ENCODE results near the gene ELAVL2.

ELAVL2 gene

GRCh38 chr9:23821375-23822181 is 4.5 kb downstream of the ELAVL2 start:
- peak; percentile 43 for DNase-seq

DNA sequence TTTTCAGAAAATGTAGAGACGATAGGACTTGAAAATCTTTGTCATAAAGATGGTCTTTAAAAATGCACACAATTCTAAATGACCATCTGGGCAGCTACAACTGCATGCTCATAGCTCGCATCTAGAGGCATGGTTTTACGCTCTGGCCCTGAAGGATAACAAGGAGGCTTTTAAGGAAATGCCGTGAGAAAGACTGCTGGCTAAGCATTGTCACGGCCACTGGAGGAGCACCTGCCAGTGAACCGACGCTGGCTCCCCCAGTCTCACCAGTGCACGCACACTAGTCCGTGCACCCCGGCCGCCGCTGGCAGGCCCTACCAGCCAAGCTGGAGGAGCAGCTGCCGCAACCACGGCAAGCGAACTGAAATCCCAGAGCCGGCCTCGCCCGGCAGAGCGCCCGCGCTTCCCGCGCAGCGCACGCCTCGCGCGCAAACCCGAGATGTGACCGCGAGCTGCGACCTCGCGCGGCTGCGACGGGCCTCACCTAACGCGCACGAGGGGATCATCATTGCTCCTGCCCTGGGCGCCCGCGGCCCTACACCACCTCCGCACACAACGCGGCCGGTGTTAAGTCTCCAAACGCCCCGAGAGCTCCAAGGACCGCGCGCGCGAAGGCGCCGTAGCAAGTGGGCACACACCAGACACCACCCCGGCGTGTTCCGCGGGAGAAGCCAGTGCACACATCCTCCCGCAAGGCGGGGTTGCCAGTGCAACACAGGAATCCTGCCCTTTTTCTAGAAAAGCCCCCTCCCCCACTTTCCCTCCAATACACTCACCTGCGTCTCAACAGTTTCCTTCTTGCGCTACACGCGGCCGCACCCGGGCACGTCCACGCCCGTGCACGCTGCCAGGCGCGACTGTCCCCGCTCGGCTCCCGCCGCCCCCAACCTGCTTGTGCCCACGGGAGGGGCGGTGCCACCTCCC is 5.3 kb downstream of the ELAVL2 start:
- DNase-seq: no peak

DNA sequence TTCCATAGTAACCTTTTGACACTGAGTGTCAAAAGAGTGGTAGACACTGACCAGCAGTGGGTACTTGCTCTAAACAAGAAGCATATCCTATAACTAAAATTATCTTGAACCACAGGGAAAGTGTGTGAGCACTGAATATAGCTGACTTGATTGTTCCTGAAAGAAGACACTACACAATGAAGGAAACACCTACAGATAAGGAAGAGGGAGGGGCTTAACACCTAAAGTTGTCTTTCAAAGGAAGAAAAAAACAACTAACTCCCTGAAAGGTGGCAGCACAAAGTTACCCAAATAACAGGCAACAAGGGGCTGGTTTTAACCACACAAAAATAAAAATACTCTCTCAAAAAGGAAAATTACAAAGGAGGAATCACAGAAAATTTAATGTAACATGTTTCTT is 6.6 kb downstream of the ELAVL2 start:
- no peak for DNase-seq

GRCh38 chr9:23814243-23814642 is 11.8 kb downstream of the ELAVL2 start:
- DNase-seq: no peak

GRCh38 chr9:23812673-23813072 is 13.4 kb downstream of the ELAVL2 start:
- no peak for DNase-seq

GRCh38 chr9:23811633-23812032 is 14.4 kb downstream of the ELAVL2 start:
- DNase-seq: no peak

- DNase-seq: no peak
Observed at GRCh38 chr9:23803216-23803615, 22.8 kb downstream of the ELAVL2 start.

DNA sequence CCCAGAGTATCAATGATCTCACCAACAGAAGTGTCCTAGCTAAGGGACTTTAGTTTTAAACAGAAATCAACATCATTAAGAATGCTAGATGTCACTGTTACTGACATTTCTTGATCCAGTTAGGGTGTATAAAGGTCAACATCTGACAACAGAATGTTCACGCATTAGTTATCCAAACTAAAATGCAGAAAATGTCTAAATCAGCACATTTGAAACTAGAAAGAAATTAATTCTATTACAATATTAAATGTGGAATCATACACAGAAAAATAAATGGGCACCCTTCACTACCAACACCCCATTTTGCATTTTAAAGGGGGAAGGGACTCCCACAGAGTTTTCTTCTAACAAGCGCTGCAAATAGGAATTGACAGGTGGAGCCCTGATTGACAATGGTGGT is 24.5 kb downstream of the ELAVL2 start:
- no peak for DNase-seq

DNA sequence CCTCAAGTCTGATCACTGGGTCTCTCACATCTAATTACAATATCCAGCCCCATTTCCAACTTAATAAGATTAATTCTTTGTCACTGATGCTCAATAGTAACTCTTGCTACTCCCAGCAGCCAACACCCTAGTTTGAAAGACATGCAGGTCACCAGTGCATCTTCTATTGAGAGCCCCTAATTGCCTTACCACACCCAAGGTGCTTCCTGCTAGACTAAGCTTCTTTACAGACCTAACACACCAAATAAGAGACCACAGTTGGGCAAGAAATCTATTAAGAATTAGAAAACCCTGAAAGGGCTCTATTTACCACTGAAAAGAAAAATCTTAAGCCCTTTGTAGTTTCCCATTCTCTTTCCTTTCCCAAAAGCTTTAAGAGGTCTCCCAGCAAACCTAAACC is 26.5 kb downstream of the ELAVL2 start:
- DNase-seq: no peak

DNA sequence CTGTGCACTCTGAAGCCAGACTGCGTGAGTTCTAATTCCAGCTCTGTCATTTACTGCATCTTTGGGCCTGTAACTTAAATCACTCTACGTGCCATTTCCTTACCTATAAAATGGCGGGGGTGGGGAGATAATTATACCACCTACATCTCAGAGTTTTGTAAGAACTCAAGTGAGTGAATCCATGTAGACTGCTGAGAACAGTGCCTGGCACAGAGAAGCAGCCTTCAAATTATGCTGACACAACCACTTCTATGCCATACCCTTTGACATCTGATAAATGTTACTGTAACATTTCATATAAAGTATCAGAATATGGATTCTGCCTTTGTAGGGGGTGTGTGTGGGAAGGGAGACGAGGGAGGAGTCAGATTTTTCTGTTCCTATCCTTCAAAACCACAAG is 27.7 kb downstream of the ELAVL2 start:
- no peak for DNase-seq

DNA sequence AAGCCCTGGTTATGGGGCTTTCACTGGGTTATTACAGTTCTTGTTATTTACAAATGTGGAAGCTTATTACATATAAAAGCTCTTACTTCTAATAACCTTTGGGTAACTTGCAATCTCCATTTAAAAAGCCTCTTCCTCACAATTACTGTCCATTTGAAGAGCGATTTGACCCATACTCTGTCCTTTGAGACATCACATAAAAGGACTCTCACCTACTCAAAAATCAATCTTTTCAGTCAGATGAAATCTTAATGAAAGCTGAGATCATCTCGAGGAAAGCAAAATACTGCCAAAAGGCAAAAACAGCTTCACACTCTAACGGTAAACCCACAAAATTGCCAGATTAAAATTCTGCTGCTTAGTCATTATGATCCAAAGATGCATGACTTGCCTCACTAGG is 29.8 kb downstream of the ELAVL2 start:
- DNase-seq: no peak

DNA sequence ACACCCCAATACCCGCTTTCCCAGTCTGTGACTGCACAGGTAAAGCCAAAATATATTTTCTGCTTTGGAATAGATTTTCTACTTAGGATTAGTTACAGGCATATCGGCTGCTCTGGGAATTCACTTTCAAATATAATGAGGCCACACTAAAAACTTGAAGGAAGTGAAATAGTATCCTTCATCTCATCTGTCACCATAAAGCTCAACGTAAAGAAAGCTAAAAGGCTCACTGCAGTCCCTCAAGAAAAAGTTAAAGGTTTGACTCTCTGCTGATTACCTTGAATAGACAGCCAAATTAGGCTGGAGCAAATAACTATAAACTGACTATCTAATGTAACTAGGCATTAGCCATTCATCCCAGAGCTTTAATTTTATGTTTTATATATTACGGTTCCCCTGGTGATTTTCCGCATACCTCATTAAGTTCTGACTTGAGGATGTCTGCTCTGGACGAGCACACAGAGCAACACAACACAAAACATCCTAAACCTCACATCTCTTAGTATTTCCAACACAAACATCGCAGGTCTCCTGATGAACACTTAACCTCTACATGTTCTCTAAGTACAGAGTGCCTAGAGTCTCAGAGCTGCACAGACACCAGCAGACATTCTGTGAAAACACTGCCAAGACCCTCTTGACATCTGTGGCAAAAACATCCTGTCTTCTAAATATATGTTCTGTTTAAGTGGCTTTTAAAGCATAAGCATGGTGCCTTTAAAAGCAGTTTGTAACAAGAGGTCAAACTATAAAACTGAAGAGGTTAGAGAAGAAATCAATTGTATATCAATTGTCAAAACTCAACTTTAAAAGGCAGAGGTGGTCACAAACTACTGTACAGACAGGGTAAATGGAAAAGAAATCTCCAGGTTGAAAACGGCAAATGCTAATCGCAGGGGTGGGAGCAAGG is 35.4 kb downstream of the ELAVL2 start:
- DNase-seq: no peak

GRCh38 chr9:23789529-23790254 is 36.3 kb downstream of the ELAVL2 start:
- DNase-seq: no peak

DNA sequence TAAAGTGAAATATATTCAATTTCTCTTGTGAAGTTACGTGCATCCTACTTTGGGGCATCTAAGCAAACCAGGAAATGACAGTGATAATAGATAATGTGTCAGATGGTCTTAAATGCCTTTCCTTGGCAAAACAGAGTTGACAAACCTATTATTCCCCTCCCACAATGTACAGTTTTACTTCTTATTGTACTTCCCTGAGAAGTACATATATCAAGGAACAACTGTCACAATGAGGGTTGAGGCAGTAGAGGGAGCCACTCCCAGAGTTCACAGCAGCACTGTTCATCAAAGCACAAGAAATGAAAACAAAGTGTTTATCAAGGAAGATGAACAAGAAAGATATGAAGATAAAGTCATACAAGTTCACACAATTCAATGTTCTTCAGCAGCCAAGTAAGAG is 41.1 kb downstream of the ELAVL2 start:
- DNase-seq: no peak

GRCh38 chr9:23783509-23783908 is 42.5 kb downstream of the ELAVL2 start:
- DNase-seq: no peak

DNA sequence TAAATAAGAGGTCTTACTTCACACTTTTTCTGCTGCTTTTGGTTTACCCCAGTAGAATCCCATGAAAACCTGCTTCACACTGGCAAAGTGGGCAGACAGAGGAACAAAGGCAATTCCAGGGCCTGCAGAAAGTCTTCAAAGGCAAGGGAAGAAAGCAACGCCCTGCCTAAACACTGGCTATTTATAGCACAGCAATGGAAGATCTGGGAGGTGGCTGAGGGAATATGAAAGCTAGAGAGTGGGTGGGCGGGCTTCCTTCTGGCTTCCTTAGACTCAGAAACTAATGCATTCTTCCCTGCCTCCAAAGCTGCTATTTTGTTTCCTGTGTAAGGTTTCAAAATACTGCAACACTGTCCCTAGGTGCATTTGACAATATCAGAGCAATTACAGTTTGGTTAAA is 46.8 kb downstream of the ELAVL2 start:
- no peak for DNase-seq

GRCh38 chr9:23777328-23777727 is 48.7 kb downstream of the ELAVL2 start:
- no peak for DNase-seq

DNA sequence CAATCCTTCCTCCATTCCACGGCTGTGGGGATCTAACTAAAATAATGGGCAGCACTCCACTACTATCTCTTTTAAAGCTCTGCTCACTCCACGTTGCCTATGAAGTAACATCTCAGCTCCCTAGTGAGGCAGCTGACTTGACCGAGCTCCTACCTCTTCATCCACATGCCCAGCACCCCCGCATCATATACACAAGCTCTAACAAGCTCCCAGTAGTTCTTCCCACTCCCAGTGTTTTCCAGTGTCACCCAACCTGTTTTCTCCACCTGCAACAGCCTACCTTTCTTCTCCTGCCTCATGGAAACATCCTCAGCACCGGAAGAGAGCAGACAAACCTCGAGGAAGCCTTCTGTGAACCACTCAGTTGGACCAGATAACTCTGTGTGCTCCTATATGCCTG is 50.5 kb downstream of the ELAVL2 start:
- no peak for DNase-seq

DNA sequence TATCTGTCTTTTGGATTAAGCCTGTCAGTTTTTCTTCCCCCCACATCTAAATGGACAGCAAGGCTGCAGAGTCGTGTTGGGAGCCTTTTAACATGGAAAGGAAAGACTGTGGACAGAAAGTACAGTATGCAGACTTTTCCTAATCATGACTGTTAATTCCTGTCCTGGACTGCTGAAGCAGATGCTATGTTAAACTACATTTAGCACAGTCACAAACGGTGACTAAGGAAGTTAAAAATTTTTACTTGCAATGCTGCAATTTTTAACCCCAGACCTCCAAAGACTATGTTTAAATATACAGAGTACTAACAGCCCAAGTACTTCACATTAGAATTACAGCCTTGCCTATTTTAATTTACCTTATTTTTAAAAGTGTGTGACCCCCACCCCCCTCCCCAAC is 51.8 kb downstream of the ELAVL2 start:
- no peak for DNase-seq

DNA sequence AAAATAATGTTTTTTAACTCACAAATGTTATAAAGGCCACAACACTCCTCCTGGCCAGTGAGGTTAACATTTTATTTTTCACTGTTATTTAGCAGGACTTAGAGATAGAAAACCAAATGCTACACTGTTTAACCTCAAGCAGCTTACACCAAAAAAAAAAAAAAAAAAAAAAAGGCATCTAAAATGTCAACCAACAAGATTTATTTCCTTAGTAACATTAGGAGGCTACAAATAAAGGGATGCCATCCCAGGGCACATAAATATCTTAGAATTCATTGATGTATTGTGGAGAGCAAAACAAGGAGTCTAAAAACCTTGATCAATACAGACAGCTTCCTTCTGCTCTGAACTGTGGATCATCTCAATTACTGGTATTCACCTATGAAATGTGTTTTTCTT is 53.7 kb downstream of the ELAVL2 start:
- DNase-seq: no peak

DNA sequence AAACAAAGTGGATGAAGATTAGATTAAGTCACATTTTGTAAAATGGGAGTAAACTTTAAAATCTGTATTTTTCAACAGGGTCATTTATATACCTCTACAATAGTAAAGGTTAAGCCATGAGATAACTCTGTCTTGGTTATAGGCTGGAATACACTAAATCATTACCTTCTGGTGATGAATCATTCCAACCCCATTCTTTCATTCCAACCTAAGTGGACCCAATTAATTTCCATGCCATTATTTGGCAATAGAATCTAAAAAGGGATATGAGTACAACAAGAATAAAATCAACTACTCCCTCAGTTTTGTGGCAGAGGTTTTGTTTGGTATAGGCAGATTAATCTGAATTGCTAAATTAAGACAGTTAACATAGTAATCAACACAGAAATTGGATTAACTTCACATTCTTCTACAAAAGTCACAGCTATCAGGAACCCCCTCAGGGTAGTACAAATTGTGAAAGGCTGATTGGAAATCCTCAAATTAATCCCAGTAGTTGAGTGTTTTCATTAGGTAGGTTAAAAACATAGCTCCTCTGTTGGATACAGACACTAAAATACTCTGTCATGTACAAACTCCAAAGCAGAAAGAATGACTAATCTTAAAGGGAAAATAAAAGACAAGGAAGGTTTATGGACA is 54.2 kb downstream of the ELAVL2 start:
- DNase-seq: no peak
